HFFc6 (cell line): Measurements from ENCODE around the gene EIF4G3. TPM values are rescaled to one million over a fixed set of nuclear protein-coding genes. Genes with fewer than 3 reads are reported as not detected.
"Not testable (repeated sequence)": the region's sequence is repeated elsewhere in the genome, so short reads cannot be mapped to it uniquely, and the experiment has no call there.

Experiments
- DNase-seq: peaks from one replicate; pipeline ENCODE4 v3.0.0-alpha.2; 2018
- H3K27ac Mint-ChIP-seq: 2 replicates; pipeline ENCODE4 v1.8.0; 2020; ENCODE audit warnings: mild to moderate bottlenecking, mixed read lengths
- H3K27me3 Mint-ChIP-seq: 2 replicates; pipeline ENCODE4 v1.8.0; 2021; ENCODE audit warnings: mild to moderate bottlenecking, moderate library complexity, mixed read lengths; ENCODE audit not compliant: insufficient read depth
- H3K36me3 Mint-ChIP-seq: 2 replicates; pipeline ENCODE4 v1.8.0; 2021; ENCODE audit warnings: low read depth, mixed read lengths
- H3K4me1 Mint-ChIP-seq: 2 replicates; pipeline ENCODE4 v1.8.0; 2020; ENCODE audit warnings: low read depth, mixed read lengths
- H3K4me3 Mint-ChIP-seq: 2 replicates; pipeline ENCODE4 v1.8.0; 2020; ENCODE audit warnings: mild to moderate bottlenecking, moderate library complexity, mixed read lengths
- H3K9me3 Mint-ChIP-seq: 2 replicates; pipeline ENCODE4 v1.8.0; 2020; ENCODE audit warnings: mild to moderate bottlenecking, mixed read lengths
- CTCF ChIP-seq: fragments of 200-600 bp; sonication (generic); IDR thresholded peaks from 2 replicates; pipeline ENCODE4 v1.5.0; 2021; ENCODE audit warnings: antibody characterized with exemption, mild to moderate bottlenecking
- total RNA-seq, 6 experiments: library from RNA; stranded (reverse); fragmentation: NEBNext Ultra II Directional; extraction: Animal tissue kit (Norgen Biotek cat#: 25700); gene quantifications; 2 replicates in 1 of 6; 3 replicates in 5 of 6; pipeline ENCODE4 v1.2.3, GENCODE V29; 2021

The EIF4G3 gene
- total RNA-seq, 6 experiments from 2014 or later: 79.5 to 88.6 (median 82.0) TPM

- H3K9me3 Mint-ChIP-seq: peaks cover 15% of the 10 kb centered on the region
- no peak overlapping the region for H3K4me3 Mint-ChIP-seq
- peak; percentile 58 for DNase-seq
- peak overlapping the region; percentile 74 for H3K27ac Mint-ChIP-seq
- peaks cover 5% of the 10 kb centered on the region for H3K27me3 Mint-ChIP-seq
- TF ChIP-seq CTCF: no peak
- peaks cover 59% of the 10 kb centered on the region for H3K36me3 Mint-ChIP-seq
- H3K4me1 Mint-ChIP-seq: peaks cover 15% of the 10 kb centered on the region
Measured at GRCh38 chr1:21099034-21099868, 77.4 kb downstream of the EIF4G3 start.

- Mint-ChIP-seq H3K4me1 (peaks cover 15% of the 10 kb centered on the region), H3K27ac (peak overlapping the region; percentile 74), H3K4me3 (no peak overlapping the region), H3K27me3 (peaks cover 5% of the 10 kb centered on the region), H3K36me3 (peaks cover 54% of the 10 kb centered on the region), H3K9me3 (peaks cover 16% of the 10 kb centered on the region)
- DNase-seq: no peak
- TF ChIP-seq CTCF: no peak
Measured at GRCh38 chr1:21098186-21098915, 78.3 kb downstream of the EIF4G3 start.

GRCh38 chr1:21097729-21098128 lies 79.0 kb downstream of the EIF4G3 start:
- Mint-ChIP-seq H3K4me1 (peaks cover 15% of the 10 kb centered on the region), H3K36me3 (peaks cover 56% of the 10 kb centered on the region), H3K27ac (no peak overlapping the region), H3K4me3 (no peak overlapping the region), H3K27me3 (peaks cover 5% of the 10 kb centered on the region), H3K9me3 (peaks cover 16% of the 10 kb centered on the region)
- TF ChIP-seq CTCF: no peak
- DNase-seq: no peak

GRCh38 chr1:21095976-21096375 lies 80.7 kb downstream of the EIF4G3 start:
- Mint-ChIP-seq H3K4me3 (no peak overlapping the region), H3K4me1 (peaks cover 26% of the 10 kb centered on the region), H3K9me3 (peaks cover 16% of the 10 kb centered on the region), H3K36me3 (peaks cover 55% of the 10 kb centered on the region), H3K27ac (no peak overlapping the region), H3K27me3 (peaks cover 5% of the 10 kb centered on the region)
- no peak for TF ChIP-seq CTCF
- no peak for DNase-seq

GRCh38 chr1:21094282-21094681 lies 82.4 kb downstream of the EIF4G3 start:
- peaks cover 36% of the 10 kb centered on the region for H3K4me1 Mint-ChIP-seq
- peaks cover 38% of the 10 kb centered on the region for H3K36me3 Mint-ChIP-seq
- DNase-seq, H3K27ac Mint-ChIP-seq, H3K27me3 Mint-ChIP-seq, H3K4me3 Mint-ChIP-seq: not testable (repeated sequence)
- H3K9me3 Mint-ChIP-seq: peaks cover 10% of the 10 kb centered on the region

GRCh38 chr1:21093271-21093958 lies 83.3 kb downstream of the EIF4G3 start:
- Mint-ChIP-seq H3K4me1 (peaks cover 35% of the 10 kb centered on the region), H3K36me3 (peaks cover 34% of the 10 kb centered on the region)
- DNase-seq, H3K4me3 Mint-ChIP-seq, H3K27me3 Mint-ChIP-seq, H3K27ac Mint-ChIP-seq, H3K9me3 Mint-ChIP-seq: not testable (repeated sequence)

GRCh38 chr1:21092545-21092944 lies 84.2 kb downstream of the EIF4G3 start:
- not testable (repeated sequence) for H3K27me3 Mint-ChIP-seq, DNase-seq, H3K27ac Mint-ChIP-seq, H3K9me3 Mint-ChIP-seq, H3K4me3 Mint-ChIP-seq
- Mint-ChIP-seq H3K36me3 (peaks cover 30% of the 10 kb centered on the region), H3K4me1 (peaks cover 35% of the 10 kb centered on the region)

GRCh38 chr1:21091053-21091690 lies 85.5 kb downstream of the EIF4G3 start:
- H3K4me1 Mint-ChIP-seq: peaks cover 35% of the 10 kb centered on the region
- peak overlapping the region; percentile 78 for H3K4me3 Mint-ChIP-seq
- DNase-seq: peak; percentile 85
- not testable (repeated sequence) for H3K9me3 Mint-ChIP-seq, H3K27me3 Mint-ChIP-seq
- peak overlapping the region; percentile 78 for H3K27ac Mint-ChIP-seq
- H3K36me3 Mint-ChIP-seq: peaks cover 29% of the 10 kb centered on the region
